LNCAP (cell line): ENCODE data around the gene HPSE2.

Source experiments
- CTCF ChIP-seq: fragments of 450-650 bp; IDR thresholded peaks from 2 replicates; pipeline ENCODE4 v1.5.1; 2017; ENCODE audit warnings: mild to moderate bottlenecking

The HPSE2 gene

GRCh38 chr10:98538472-98538871 is 697.2 kb downstream of the HPSE2 start:
- no peak for TF ChIP-seq CTCF

GRCh38 chr10:98536551-98536950 is 699.1 kb downstream of the HPSE2 start:
- no peak for TF ChIP-seq CTCF

GRCh38 chr10:98533746-98534445 is 701.8 kb downstream of the HPSE2 start:
- no peak for TF ChIP-seq CTCF

GRCh38 chr10:98533241-98533640 is 702.4 kb downstream of the HPSE2 start:
- no peak for TF ChIP-seq CTCF

- no peak for TF ChIP-seq CTCF
Measured at GRCh38 chr10:98528805-98529183, 706.9 kb downstream of the HPSE2 start.

- no peak for TF ChIP-seq CTCF
Measured at GRCh38 chr10:98528166-98528804, 707.4 kb downstream of the HPSE2 start.

GRCh38 chr10:98525969-98526368 is 709.7 kb downstream of the HPSE2 start:
- TF ChIP-seq CTCF = no peak
